IMR-90 (cell line): Measurements from ENCODE around the gene PGLYRP2. TPM values are rescaled to one million over a fixed set of nuclear protein-coding genes. Genes with fewer than 3 reads are reported as not detected.

ENCODE experiments used
- ATAC-seq: fragments of 200-7000 bp; cut with Tn5 transposase; 2 replicates; pipeline ENCODE4 v1.9.1; 2020; ENCODE audit warnings: low read depth, mild to moderate bottlenecking, moderate library complexity
- BruUV-seq: library from RNA; stranded (reverse); fragments of 400-500 nt; replicated peaks from 2 replicates; lab custom pipeline; 2021; lab: Mats Ljungman, UMichigan
- CTCF ChIA-PET: fragments of 300-600 bp; formaldehyde crosslinking; extraction: SDS; loops from one replicate; lab custom pipeline; 2021; ENCODE audit warnings: antibody characterized with exemption; lab: Yijun Ruan, JAX
- POLR2A ChIA-PET: fragments of 300-600 bp; sonication (Branson Sonifier 250); formaldehyde crosslinking; loops from one replicate; lab custom pipeline; 2022; ENCODE audit warnings: antibody characterized with exemption; ENCODE audit not compliant: unreplicated experiment; lab: Charles Lee
- DNase-seq: peaks from one replicate; pipeline ENCODE4 v3.0.0; 2013
- H2AFZ ChIP-seq: replicated peaks from 2 replicates; pipeline ENCODE3; 2013; ENCODE audit warnings: low read length, mild to moderate bottlenecking; ENCODE audit not compliant: poor library complexity
- H2AK5ac ChIP-seq: 2 replicates; pipeline ENCODE4 v1.6.1; 2013; ENCODE audit warnings: low read depth, low read length, inconsistent platforms
- H2AK9ac ChIP-seq: replicated peaks from 2 replicates; pipeline ENCODE3; 2013; ENCODE audit warnings: mild to moderate bottlenecking, low read depth, low read length, moderate library complexity; ENCODE audit not compliant: poor library complexity
- H2BK120ac ChIP-seq: 2 replicates; pipeline ENCODE4 v1.6.1; 2013; ENCODE audit warnings: low read depth, low read length, inconsistent platforms
- H2BK15ac ChIP-seq: 3 replicates; pipeline ENCODE4 v1.6.1; 2013; ENCODE audit warnings: low read depth, low read length, inconsistent platforms
- H2BK20ac ChIP-seq: 2 replicates; pipeline ENCODE4 v1.6.1; 2013; ENCODE audit warnings: low read depth, mild to moderate bottlenecking, inconsistent platforms, low read length, moderate library complexity
- H2BK5ac ChIP-seq: 2 replicates; pipeline ENCODE4 v1.6.1; 2013; ENCODE audit warnings: mild to moderate bottlenecking, low read depth, low read length, inconsistent platforms; ENCODE audit not compliant: poor library complexity, severe bottlenecking
- H3K14ac ChIP-seq: replicated peaks from 2 replicates; pipeline ENCODE4 v1.6.1; 2013; ENCODE audit warnings: low read depth, low read length, inconsistent platforms
- H3K18ac ChIP-seq: 2 replicates; pipeline ENCODE4 v1.6.1; 2013; ENCODE audit warnings: low read depth, low read length, control low read depth
- H3K23ac ChIP-seq: 2 replicates; pipeline ENCODE4 v1.6.1; 2013; ENCODE audit warnings: low read depth, low read length, inconsistent platforms
- H3K27ac ChIP-seq: 2 replicates; pipeline ENCODE4 v1.5.1; 2013; ENCODE audit warnings: mild to moderate bottlenecking, control low read depth, low read length; ENCODE audit not compliant: insufficient read depth
- H3K27me3 ChIP-seq: 2 replicates; pipeline ENCODE4 v1.6.1; 2013; ENCODE audit warnings: low read length; ENCODE audit not compliant: control insufficient read depth, insufficient read depth
- H3K36me3 ChIP-seq: 2 replicates; pipeline ENCODE4 v1.6.1; 2013; ENCODE audit warnings: low read length, mixed read lengths; ENCODE audit not compliant: control insufficient read depth, insufficient read depth
- H3K4ac ChIP-seq: 2 replicates; pipeline ENCODE4 v1.6.1; 2013; ENCODE audit warnings: low read depth, low read length, inconsistent platforms
- H3K4me1 ChIP-seq: 2 replicates; pipeline ENCODE4 v1.6.1; 2013; ENCODE audit warnings: low read length, mixed read lengths; ENCODE audit not compliant: control insufficient read depth, insufficient read depth
- H3K4me2 ChIP-seq: 2 replicates; pipeline ENCODE4 v1.6.1; 2013; ENCODE audit warnings: low read depth, mild to moderate bottlenecking, control low read depth, low read length, moderate library complexity
- H3K4me3 ChIP-seq: 2 replicates; pipeline ENCODE4 v1.5.1; 2013; ENCODE audit warnings: low read depth, mild to moderate bottlenecking, control low read depth, low read length, moderate library complexity; ENCODE audit not compliant: insufficient read depth
- H3K56ac ChIP-seq: 2 replicates; pipeline ENCODE4 v1.6.1; 2013; ENCODE audit warnings: low read length, inconsistent platforms; ENCODE audit not compliant: insufficient read depth; ENCODE audit errors: extremely low read depth
- H3K79me1 ChIP-seq, 2 experiments: 2 replicates each; pipeline ENCODE4 v1.6.1; 2013; ENCODE audit warnings: low read length in 2 of 2, inconsistent platforms in 1 of 2, low read depth in 1 of 2
- H3K9ac ChIP-seq: 2 replicates; pipeline ENCODE4 v1.6.1; 2013; ENCODE audit warnings: low read depth, low read length, control low read depth
- H3K9me1 ChIP-seq: 2 replicates; pipeline ENCODE4 v1.6.1; 2013; ENCODE audit warnings: low read length, inconsistent platforms; ENCODE audit not compliant: insufficient read depth
- H3K9me3 ChIP-seq: 2 replicates; pipeline ENCODE4 v1.6.1; 2013; ENCODE audit warnings: low read length; ENCODE audit not compliant: control insufficient read depth, insufficient read depth
- H4K20me1 ChIP-seq: 2 replicates; pipeline ENCODE4 v1.6.1; 2013; ENCODE audit warnings: low read length, inconsistent platforms; ENCODE audit not compliant: insufficient read depth
- H4K5ac ChIP-seq: 2 replicates; pipeline ENCODE4 v1.6.1; 2013; ENCODE audit warnings: mild to moderate bottlenecking, low read depth, low read length, control low read depth
- H4K8ac ChIP-seq, 2 experiments: 2 replicates each; pipeline ENCODE4 v1.6.1; 2013; ENCODE audit warnings: low read depth in 2 of 2, low read length in 2 of 2, control low read depth in 1 of 2, inconsistent platforms in 1 of 2
- H4K91ac ChIP-seq: 2 replicates; pipeline ENCODE4 v1.6.1; 2013; ENCODE audit warnings: low read depth, low read length, inconsistent platforms; ENCODE audit not compliant: insufficient read depth
- MAFK ChIP-seq: IDR thresholded peaks from 2 replicates; pipeline ENCODE4 v1.6.1; 2012; ENCODE audit warnings: low read depth, low read length, improper control_type of control experiment
- MAZ ChIP-seq: IDR thresholded peaks from 2 replicates; pipeline ENCODE4 v1.6.1; 2012; ENCODE audit warnings: low read depth, mild to moderate bottlenecking, low read length, improper control_type of control experiment, moderate library complexity, borderline replicate concordance
- WGBS, 2 experiments: methylation state at CpG; one replicate each; pipeline versions ENCODE4 v1.1.5 to v1.1.7; 2013; ENCODE audit warnings: missing lambda C conversion rate in 2 of 2; ENCODE audit not compliant: insufficient read length in 1 of 2; ENCODE audit errors: extremely low coverage in 2 of 2; 5-methylcytosine and 5-hydroxymethylcytosine counted together
- dilution Hi-C: fragments of 300-500 bp; cut with HindIII; formaldehyde crosslinking; loops from one replicate; pipeline ENCODE4 v1.14.3; 2018; ENCODE audit warnings: low sequenced_read_pairs; ENCODE audit not compliant: unreplicated experiment
- in situ Hi-C: fragments of 300-500 bp; cut with MboI; formaldehyde crosslinking; loops from 3 replicates; pipeline ENCODE4 v1.14.3; 2019; ENCODE audit warnings: low sequenced_read_pairs, inconsistent platforms, mixed read lengths
- intact Hi-C: fragments of 100-400 bp; cut with micrococcal nuclease; formaldehyde crosslinking; loops from 2 replicates; pipeline ENCODE4 v1.10.0; 2022
- polyA plus RNA-seq, 3 experiments: library from polyadenylated mRNA; depleted of rRNA; stranded (reverse); fragments of >200 nt; gene quantifications; 2 replicates each; pipeline ENCODE4 v1.2.3, GENCODE V29; 2012; ENCODE audit warnings: low replicate concordance in 1 of 3
- total RNA-seq: library from RNA; depleted of rRNA; stranded (reverse); fragments of >200 nt; gene quantifications from 2 replicates; pipeline ENCODE4 v1.2.3, GENCODE V29; 2012

PGLYRP2 gene
- total and polyA plus RNA-seq, 2 of the 4 experiments (the other 2 are of a cell fraction) = not detected

- H2BK120ac ChIP-seq = peak within 1 kb of the TSS; percentile 66; the same call in 1 of the 2 replicates
- H3K9me1 ChIP-seq = peaks cover 20% of the 10 kb centered on the region
- H3K56ac ChIP-seq = no peak within 1 kb of the TSS
- H2BK20ac ChIP-seq = no peak within 1 kb of the TSS
- H2AK9ac ChIP-seq = peak within 1 kb of the TSS; percentile 96
- peak within 1 kb of the TSS; percentile 82 for H3K4ac ChIP-seq
- H4K20me1 ChIP-seq = no peaks in the 10 kb centered on the region; the same call in 1 of the 2 replicates
- no peak within 1 kb of the TSS; the same call in 1 of the 2 replicates for H3K23ac ChIP-seq
- H3K27ac ChIP-seq = peak within 1 kb of the TSS; percentile 7; the same call in 1 of the 2 replicates
- intact Hi-C loops (loop anchor here (10.0 kb wide), 1 partner anchor 105 kb away; no protein-coding TSS in a partner anchor), in situ Hi-C loops (loop anchor here (25.0 kb wide), 1 partner anchor 888 kb away; the partner anchor contains the start of gene NDUFB7), dilution Hi-C loops (no loop called here)
- peaks cover 2% of the 10 kb centered on the region; the same call in 1 of the 2 replicates for H3K27me3 ChIP-seq
- peak within 1 kb of the TSS; percentile 79 for H2BK5ac ChIP-seq
- H3K4me2 ChIP-seq = peak within 1 kb of the TSS; percentile 70
- H2AFZ ChIP-seq = peak within 1 kb of the TSS; percentile 95
- DNase-seq (peak; percentile 55), ATAC-seq (peak; percentile 80)
- H3K18ac ChIP-seq = peak within 1 kb of the TSS; percentile 63; the same call in 1 of the 2 replicates
- H2BK15ac ChIP-seq = peak within 1 kb of the TSS; percentile 74; the same call in 1 of the 3 replicates
- peak; percentile 94 for TF ChIP-seq MAZ
- no peak for TF ChIP-seq MAFK
- ChIA-PET POLR2A (no interaction called here), CTCF (no interaction called here)
- peaks cover 0 to 6% of the 10 kb centered on the region in 2 experiments; a peak in 1 of 4 replicates for H3K79me1 ChIP-seq
- H4K8ac ChIP-seq = peak within 1 kb of the TSS; percentile 89 to 94
- peaks cover 8% of the 10 kb centered on the region; the same call in 1 of the 2 replicates for H3K36me3 ChIP-seq
- WGBS, 2 experiments = 0% methylated on average over 6 of the region's 77 CpGs; no CpG with 5 or more reads in 1 of the 2 experiments
- H3K9ac ChIP-seq = peak within 1 kb of the TSS; percentile 17; the same call in 1 of the 2 replicates
- peak within 1 kb of the TSS; percentile 45 for H4K5ac ChIP-seq
- H3K4me1 ChIP-seq = peaks cover 7% of the 10 kb centered on the region; the same call in 1 of the 2 replicates
- no peak within 1 kb of the TSS for H4K91ac ChIP-seq
- H3K14ac ChIP-seq = peak within 1 kb of the TSS; percentile 89
- H2AK5ac ChIP-seq = peak within 1 kb of the TSS; percentile 91; the same call in 1 of the 2 replicates
- H3K9me3 ChIP-seq = no peaks in the 10 kb centered on the region
- peak within 1 kb of the TSS; percentile 71 for H3K4me3 ChIP-seq
- BruUV-seq = no TSS peak
These were observed 29.4 kb downstream of the PGLYRP2 start, which contains the start of gene WIZ for GRCh38 chr19:15449620-15450527. Gene WIZ, minus strand, starts transcription at chr19:15449956. Its CDS starts 1,649 bp downstream, at chr19:15448307.
